MM.1S (cell line): ENCODE data around the gene ALKBH5.

Experiments used
- DNase-seq: peaks from one replicate; pipeline ENCODE4 v3.0.0-alpha.2; 2015
- H2AFZ ChIP-seq: fragments of 300-600 bp; sonication (generic); 2 replicates; pipeline ENCODE4 v1.6.0; 2016; ENCODE audit warnings: antibody characterized with exemption, low read length
- H3F3A ChIP-seq: fragments of 300-600 bp; sonication (generic); 2 replicates; pipeline ENCODE4 v1.6.1; 2016; ENCODE audit warnings: mild to moderate bottlenecking, antibody characterized with exemption, low read length, moderate library complexity, mixed read lengths; ENCODE audit not compliant: insufficient read depth
- H3K27ac ChIP-seq: fragments of 300-600 bp; sonication (generic); 2 replicates; pipeline ENCODE4 v1.5.1; 2016; ENCODE audit warnings: mild to moderate bottlenecking, low read length
- H3K27me3 ChIP-seq: fragments of 300-600 bp; sonication (generic); replicated peaks from 2 replicates; pipeline ENCODE4 v1.6.0; 2016; ENCODE audit warnings: low read length; ENCODE audit not compliant: insufficient read depth
- H3K36me3 ChIP-seq: fragments of 300-600 bp; sonication (generic); replicated peaks from 2 replicates; pipeline ENCODE4 v1.6.1; 2016; ENCODE audit warnings: mild to moderate bottlenecking, low read length, mixed read lengths; ENCODE audit not compliant: insufficient read depth
- H3K4me1 ChIP-seq: fragments of 300-600 bp; sonication (generic); 2 replicates; pipeline ENCODE4 v1.6.1; 2016; ENCODE audit warnings: low read length, mixed read lengths
- H3K4me2 ChIP-seq: fragments of 300-600 bp; sonication (generic); 2 replicates; pipeline ENCODE4 v1.6.0; 2016; ENCODE audit warnings: low read depth, low read length
- H3K4me3 ChIP-seq: fragments of 300-600 bp; sonication (generic); 2 replicates; pipeline ENCODE4 v1.5.1; 2016; ENCODE audit warnings: low read length, mixed read lengths
- H3K79me2 ChIP-seq: fragments of 300-600 bp; sonication (generic); 2 replicates; pipeline ENCODE4 v1.6.1; 2016; ENCODE audit warnings: mixed run types, low read length, mixed read lengths
- H3K9ac ChIP-seq: fragments of 300-600 bp; sonication (generic); 2 replicates; pipeline ENCODE4 v1.6.1; 2016; ENCODE audit warnings: low read length, mixed read lengths
- H3K9me2 ChIP-seq: fragments of 300-600 bp; sonication (generic); replicated peaks from 2 replicates; pipeline ENCODE4 v1.6.1; 2016; ENCODE audit warnings: mild to moderate bottlenecking, low read length, mixed read lengths; ENCODE audit not compliant: insufficient read depth
- H3K9me3 ChIP-seq: fragments of 300-600 bp; sonication (generic); replicated peaks from 2 replicates; pipeline ENCODE4 v1.6.1; 2016; ENCODE audit warnings: mild to moderate bottlenecking, low read length, mixed read lengths; ENCODE audit not compliant: insufficient read depth
- H4K20me1 ChIP-seq: fragments of 300-600 bp; sonication (generic); 2 replicates; pipeline ENCODE4 v1.6.1; 2016; ENCODE audit warnings: mild to moderate bottlenecking, low read length, moderate library complexity, mixed read lengths; ENCODE audit not compliant: insufficient read depth
- EZH2 ChIP-seq: fragments of 300-600 bp; sonication (generic); optimal IDR thresholded peaks from 2 replicates; pipeline ENCODE3; 2017; ENCODE audit warnings: low read depth, mild to moderate bottlenecking, antibody characterized with exemption, low read length, mixed read lengths
- EZH2phosphoT487 ChIP-seq: fragments of 300-600 bp; sonication (generic); IDR thresholded peaks from 2 replicates; pipeline ENCODE4 v1.6.1; 2018; ENCODE audit warnings: antibody characterized with exemption, low read length
- TF ChIP-seq, protein P1 (sequence below): fragments of 300-600 bp; sonication (generic); IDR thresholded peaks from 2 replicates; pipeline ENCODE4 v1.5.1; 2016; ENCODE audit warnings: antibody characterized with exemption, low read length, mixed read lengths

ALKBH5 gene

DNA sequence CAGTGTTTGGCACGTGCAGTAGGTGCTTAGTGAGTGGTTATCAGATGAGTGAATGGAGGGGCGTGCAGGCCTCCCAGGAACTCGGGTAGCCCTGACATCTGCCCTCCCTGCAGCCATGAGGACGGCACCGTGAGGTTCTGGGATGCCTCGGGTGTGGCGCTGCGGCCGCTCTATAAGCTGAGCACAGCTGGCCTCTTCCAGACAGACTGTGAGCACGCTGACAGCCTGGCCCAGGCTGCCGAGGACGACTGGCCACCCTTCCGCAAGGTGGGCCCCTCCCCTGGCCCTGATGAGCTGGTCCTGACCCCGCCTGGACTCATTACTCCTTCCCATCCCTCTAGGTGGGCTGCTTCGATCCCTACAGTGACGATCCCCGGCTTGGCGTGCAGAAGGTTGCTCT, 52.9 kb downstream of the ALKBH5 start:
- Histone ChIP-seq H3F3A (no peaks in the 10 kb centered on the region), H3K4me2 (no peak overlapping the region), H3K36me3 (no peaks in the 10 kb centered on the region), H3K27ac (no peak overlapping the region), H3K9me2 (no peaks in the 10 kb centered on the region), H3K9me3 (no peaks in the 10 kb centered on the region), H3K27me3 (no peaks in the 10 kb centered on the region), H3K4me1 (no peaks in the 10 kb centered on the region), H2AFZ (no peak overlapping the region), H3K9ac (no peak overlapping the region), H4K20me1 (no peaks in the 10 kb centered on the region), H3K79me2 (no peaks in the 10 kb centered on the region), H3K4me3 (no peak overlapping the region)
- DNase-seq: no peak
- no peak for TF ChIP-seq EZH2
- TF ChIP-seq, protein P1, sequence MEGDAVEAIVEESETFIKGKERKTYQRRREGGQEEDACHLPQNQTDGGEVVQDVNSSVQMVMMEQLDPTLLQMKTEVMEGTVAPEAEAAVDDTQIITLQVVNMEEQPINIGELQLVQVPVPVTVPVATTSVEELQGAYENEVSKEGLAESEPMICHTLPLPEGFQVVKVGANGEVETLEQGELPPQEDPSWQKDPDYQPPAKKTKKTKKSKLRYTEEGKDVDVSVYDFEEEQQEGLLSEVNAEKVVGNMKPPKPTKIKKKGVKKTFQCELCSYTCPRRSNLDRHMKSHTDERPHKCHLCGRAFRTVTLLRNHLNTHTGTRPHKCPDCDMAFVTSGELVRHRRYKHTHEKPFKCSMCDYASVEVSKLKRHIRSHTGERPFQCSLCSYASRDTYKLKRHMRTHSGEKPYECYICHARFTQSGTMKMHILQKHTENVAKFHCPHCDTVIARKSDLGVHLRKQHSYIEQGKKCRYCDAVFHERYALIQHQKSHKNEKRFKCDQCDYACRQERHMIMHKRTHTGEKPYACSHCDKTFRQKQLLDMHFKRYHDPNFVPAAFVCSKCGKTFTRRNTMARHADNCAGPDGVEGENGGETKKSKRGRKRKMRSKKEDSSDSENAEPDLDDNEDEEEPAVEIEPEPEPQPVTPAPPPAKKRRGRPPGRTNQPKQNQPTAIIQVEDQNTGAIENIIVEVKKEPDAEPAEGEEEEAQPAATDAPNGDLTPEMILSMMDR: no peak

DNA sequence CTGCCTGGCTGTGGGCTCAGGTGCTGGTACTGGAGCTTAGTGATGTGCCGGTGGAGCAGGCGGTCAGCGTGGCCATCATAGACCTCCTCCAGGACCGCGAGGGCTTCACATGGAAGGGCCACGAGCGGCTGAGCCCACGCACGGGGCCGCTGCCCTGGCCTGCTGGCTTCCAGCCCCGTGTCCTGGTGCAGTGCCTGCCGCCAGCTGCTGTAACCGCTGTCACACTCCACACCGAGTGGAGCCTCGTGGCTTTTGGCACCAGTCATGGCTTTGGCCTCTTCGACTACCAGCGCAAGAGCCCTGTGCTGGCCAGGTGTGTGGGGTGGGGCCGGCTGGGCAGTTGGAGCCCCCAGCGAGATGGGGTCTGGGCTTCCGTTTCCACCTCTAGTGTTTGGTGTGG, 53.8 kb downstream of the ALKBH5 start:
- no peak for DNase-seq
- Histone ChIP-seq H3K36me3 (no peaks in the 10 kb centered on the region), H3K27ac (no peak overlapping the region), H3K9me3 (no peaks in the 10 kb centered on the region), H4K20me1 (no peaks in the 10 kb centered on the region), H3K9me2 (no peaks in the 10 kb centered on the region), H3K9ac (no peak overlapping the region), H3K4me3 (no peak overlapping the region), H3K79me2 (no peaks in the 10 kb centered on the region), H3F3A (no peaks in the 10 kb centered on the region), H2AFZ (no peak overlapping the region), H3K4me1 (no peaks in the 10 kb centered on the region), H3K27me3 (no peaks in the 10 kb centered on the region), H3K4me2 (no peak overlapping the region)
- TF ChIP-seq EZH2phosphoT487: no peak
- TF ChIP-seq, protein P1: no peak
- TF ChIP-seq EZH2: no peak

DNA sequence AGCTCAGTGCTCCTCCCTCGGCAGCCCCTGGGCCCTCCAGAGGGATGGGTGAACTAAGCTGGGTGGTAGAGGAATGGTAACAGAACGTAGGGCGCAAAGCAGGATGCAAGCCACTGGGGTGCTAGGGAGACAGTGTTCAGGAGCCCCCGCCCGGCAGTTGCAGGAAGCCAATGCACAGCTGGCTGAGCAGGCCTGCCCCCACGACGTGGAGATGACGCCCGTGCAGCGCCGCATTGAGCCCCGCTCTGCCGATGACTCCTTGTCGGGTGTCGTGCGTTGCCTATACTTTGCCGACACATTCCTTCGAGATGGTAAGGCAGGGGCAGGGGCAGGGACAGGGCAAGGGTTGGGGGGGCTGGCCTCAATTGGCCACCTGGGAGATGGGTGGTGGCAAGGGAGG, 54.7 kb downstream of the ALKBH5 start:
- H3K4me2 ChIP-seq: no peak overlapping the region
- H3K4me3 ChIP-seq: no peak overlapping the region
- TF ChIP-seq, protein P1: no peak
- TF ChIP-seq EZH2: no peak
- no peak for TF ChIP-seq EZH2phosphoT487
- no peaks in the 10 kb centered on the region for H3K9me2 ChIP-seq
- H3K9me3 ChIP-seq: no peaks in the 10 kb centered on the region
- H3F3A ChIP-seq: no peaks in the 10 kb centered on the region
- H3K36me3 ChIP-seq: no peaks in the 10 kb centered on the region
- no peak overlapping the region for H2AFZ ChIP-seq
- no peaks in the 10 kb centered on the region for H3K4me1 ChIP-seq
- no peaks in the 10 kb centered on the region for H3K79me2 ChIP-seq
- H4K20me1 ChIP-seq: no peaks in the 10 kb centered on the region
- H3K27ac ChIP-seq: no peak overlapping the region
- H3K9ac ChIP-seq: no peak overlapping the region
- H3K27me3 ChIP-seq: no peaks in the 10 kb centered on the region
- DNase-seq: no peak
